Measurements from ENCODE around the gene SAFB. TPM values are rescaled to one million over a fixed set of nuclear protein-coding genes. Genes with fewer than 3 reads are reported as not detected.

Gene SAFB
- total RNA-seq, 1 donor from 2014 or later = 132 TPM

GRCh38 chr19:5623397-5624017 lies 624 bp downstream of the SAFB start:
- Mint-ChIP-seq H3K9me3 (no peaks in the 10 kb centered on the region), H3K4me3 (ENCODE audit: low read depth) (peak overlapping the region; percentile 100), H3K36me3 (ENCODE audit: low read depth) (peaks cover 86% of the 10 kb centered on the region), H3K4me1 (ENCODE audit: low read depth) (peaks cover 47% of the 10 kb centered on the region), H3K27ac (peak overlapping the region; percentile 100), H3K27me3 (ENCODE audit: low read depth) (no peaks in the 10 kb centered on the region)
- DNase-seq (ENCODE audit: low spot score) = no peak
- intact Hi-C loops (cut with micrococcal nuclease) = loop anchor here (2.0 to 5.0 kb wide), 2 partner anchors 67 to 1221 kb away; partner anchors contain the start of genes CHAF1A, RPL36 and SH3GL1

GRCh38 chr19:5624018-5624663 lies 1.3 kb downstream of the SAFB start:
- Mint-ChIP-seq H3K4me3 (ENCODE audit: low read depth) (peak overlapping the region; percentile 88), H3K36me3 (ENCODE audit: low read depth) (peaks cover 86% of the 10 kb centered on the region), H3K27ac (peak overlapping the region; percentile 60), H3K4me1 (ENCODE audit: low read depth) (peaks cover 48% of the 10 kb centered on the region), H3K9me3 (no peaks in the 10 kb centered on the region), H3K27me3 (ENCODE audit: low read depth) (no peaks in the 10 kb centered on the region)
- no peak for DNase-seq (ENCODE audit: low spot score)
- intact Hi-C loops (cut with micrococcal nuclease) = loop anchor here (5.0 kb wide), 1 partner anchor 1222 kb away; the partner anchor contains the start of genes CHAF1A and SH3GL1

- H3K9me3 Mint-ChIP-seq = no peaks in the 10 kb centered on the region
- H3K4me1 Mint-ChIP-seq (ENCODE audit: low read depth) = peaks cover 51% of the 10 kb centered on the region
- intact Hi-C loops (cut with micrococcal nuclease) = loop anchor here (5.0 kb wide), 1 partner anchor 1223 kb away; the partner anchor contains the start of genes CHAF1A and SH3GL1
- peak overlapping the region; percentile 60 for H3K27ac Mint-ChIP-seq
- peak overlapping the region; percentile 88 for H3K4me3 Mint-ChIP-seq (ENCODE audit: low read depth)
- H3K27me3 Mint-ChIP-seq (ENCODE audit: low read depth) = no peaks in the 10 kb centered on the region
- no peak for DNase-seq (ENCODE audit: low spot score)
- H3K36me3 Mint-ChIP-seq (ENCODE audit: low read depth) = peaks cover 85% of the 10 kb centered on the region
These were observed 1.9 kb downstream of the SAFB start for GRCh38 chr19:5624741-5625278.

- Mint-ChIP-seq H3K36me3 (ENCODE audit: low read depth) (peaks cover 83% of the 10 kb centered on the region), H3K4me1 (ENCODE audit: low read depth) (peaks cover 49% of the 10 kb centered on the region), H3K4me3 (ENCODE audit: low read depth) (peak overlapping the region; percentile 88), H3K9me3 (no peaks in the 10 kb centered on the region), H3K27ac (peak overlapping the region; percentile 69), H3K27me3 (ENCODE audit: low read depth) (no peaks in the 10 kb centered on the region)
- DNase-seq (ENCODE audit: low spot score) = no peak
- intact Hi-C loops (cut with micrococcal nuclease) = no loop called here
These were observed 2.8 kb downstream of the SAFB start for GRCh38 chr19:5625641-5626040.

- DNase-seq (ENCODE audit: low spot score) = no peak
- peaks cover 52% of the 10 kb centered on the region for H3K4me1 Mint-ChIP-seq (ENCODE audit: low read depth)
These were observed 4.6 kb downstream of the SAFB start for GRCh38 chr19:5627395-5627904.

GRCh38 chr19:5628461-5628860 lies 5.6 kb downstream of the SAFB start:
- Mint-ChIP-seq H3K4me3 (ENCODE audit: low read depth) (no peak overlapping the region), H3K27ac (no peak overlapping the region), H3K27me3 (ENCODE audit: low read depth) (no peaks in the 10 kb centered on the region), H3K36me3 (ENCODE audit: low read depth) (peaks cover 85% of the 10 kb centered on the region), H3K4me1 (ENCODE audit: low read depth) (peaks cover 59% of the 10 kb centered on the region), H3K9me3 (no peaks in the 10 kb centered on the region)
- no peak for DNase-seq (ENCODE audit: low spot score)
- intact Hi-C loops (cut with micrococcal nuclease) = no loop called here

More at GRCh38 chr19:5627395-5627904, 4.6 kb downstream of the SAFB start:
- H3K27me3 Mint-ChIP-seq (ENCODE audit: low read depth) = no peaks in the 10 kb centered on the region
- peak overlapping the region; percentile 63 for H3K27ac Mint-ChIP-seq
- no peaks in the 10 kb centered on the region for H3K9me3 Mint-ChIP-seq
- intact Hi-C loops (cut with micrococcal nuclease) = no loop called here
- H3K4me3 Mint-ChIP-seq (ENCODE audit: low read depth) = no peak overlapping the region
- peaks cover 85% of the 10 kb centered on the region for H3K36me3 Mint-ChIP-seq (ENCODE audit: low read depth)

- Mint-ChIP-seq H3K36me3 (ENCODE audit: low read depth) (peaks cover 81% of the 10 kb centered on the region), H3K27me3 (ENCODE audit: low read depth) (no peaks in the 10 kb centered on the region), H3K9me3 (no peaks in the 10 kb centered on the region), H3K4me3 (ENCODE audit: low read depth) (no peak overlapping the region), H3K4me1 (ENCODE audit: low read depth) (peaks cover 59% of the 10 kb centered on the region), H3K27ac (no peak overlapping the region)
- DNase-seq (ENCODE audit: low spot score) = no peak
- intact Hi-C loops (cut with micrococcal nuclease) = no loop called here
These were observed 6.1 kb downstream of the SAFB start for GRCh38 chr19:5628919-5629481.

- H3K9me3 Mint-ChIP-seq = no peaks in the 10 kb centered on the region
- H3K4me1 Mint-ChIP-seq (ENCODE audit: low read depth) = peaks cover 48% of the 10 kb centered on the region
- no peak overlapping the region for H3K27ac Mint-ChIP-seq
- no peaks in the 10 kb centered on the region for H3K27me3 Mint-ChIP-seq (ENCODE audit: low read depth)
- no peak for DNase-seq (ENCODE audit: low spot score)
- intact Hi-C loops (cut with micrococcal nuclease) = no loop called here
- H3K36me3 Mint-ChIP-seq (ENCODE audit: low read depth) = peaks cover 63% of the 10 kb centered on the region
- no peak overlapping the region for H3K4me3 Mint-ChIP-seq (ENCODE audit: low read depth)
These were observed 8.8 kb downstream of the SAFB start for GRCh38 chr19:5631567-5632240.

GRCh38 chr19:5632241-5632612 lies 9.3 kb downstream of the SAFB start:
- no peak for DNase-seq (ENCODE audit: low spot score)
- intact Hi-C loops (cut with micrococcal nuclease) = no loop called here
- Mint-ChIP-seq H3K27me3 (ENCODE audit: low read depth) (no peaks in the 10 kb centered on the region), H3K9me3 (no peaks in the 10 kb centered on the region), H3K4me3 (ENCODE audit: low read depth) (no peak overlapping the region), H3K36me3 (ENCODE audit: low read depth) (peaks cover 60% of the 10 kb centered on the region), H3K4me1 (ENCODE audit: low read depth) (peaks cover 47% of the 10 kb centered on the region), H3K27ac (no peak overlapping the region)

GRCh38 chr19:5632657-5633056 lies 9.8 kb downstream of the SAFB start:
- Mint-ChIP-seq H3K27ac (no peak overlapping the region), H3K27me3 (ENCODE audit: low read depth) (no peaks in the 10 kb centered on the region), H3K4me3 (ENCODE audit: low read depth) (no peak overlapping the region), H3K4me1 (ENCODE audit: low read depth) (peaks cover 43% of the 10 kb centered on the region), H3K36me3 (ENCODE audit: low read depth) (peaks cover 60% of the 10 kb centered on the region), H3K9me3 (no peaks in the 10 kb centered on the region)
- intact Hi-C loops (cut with micrococcal nuclease) = no loop called here
- no peak for DNase-seq (ENCODE audit: low spot score)

GRCh38 chr19:5635427-5635826 lies 12.5 kb downstream of the SAFB start:
- DNase-seq (ENCODE audit: low spot score) = no peak
- Mint-ChIP-seq H3K27ac (no peak overlapping the region), H3K27me3 (ENCODE audit: low read depth) (no peaks in the 10 kb centered on the region), H3K4me3 (ENCODE audit: low read depth) (no peak overlapping the region), H3K4me1 (ENCODE audit: low read depth) (peaks cover 24% of the 10 kb centered on the region), H3K9me3 (no peaks in the 10 kb centered on the region), H3K36me3 (ENCODE audit: low read depth) (peaks cover 43% of the 10 kb centered on the region)
- intact Hi-C loops (cut with micrococcal nuclease) = no loop called here

- intact Hi-C loops (cut with micrococcal nuclease) = no loop called here
- no peak for DNase-seq (ENCODE audit: low spot score)
- Mint-ChIP-seq H3K27me3 (ENCODE audit: low read depth) (no peaks in the 10 kb centered on the region), H3K27ac (no peak overlapping the region), H3K4me3 (ENCODE audit: low read depth) (no peak overlapping the region), H3K4me1 (ENCODE audit: low read depth) (peaks cover 14% of the 10 kb centered on the region), H3K9me3 (no peaks in the 10 kb centered on the region), H3K36me3 (ENCODE audit: low read depth) (peaks cover 42% of the 10 kb centered on the region)
These were observed 15.1 kb downstream of the SAFB start for GRCh38 chr19:5637971-5638370.

All from activated T-helper 2 cell treated with anti-CD3 and anti-CD28 coated beads, Interferon-gamma antibody, Interleukin-2, Interleukin-4, amounts not matched to agents 10 μg/mL and 5 μg/mL and 100 μg/mL, durations not matched to agents 14 hours and 24 hours and 36 hours (primary cell).